Ovary (tissue), 9 donors: Measurements from ENCODE around the gene DYRK1A. TPM values are rescaled to one million over a fixed set of nuclear protein-coding genes. Genes with fewer than 3 reads are reported as not detected.

Experiments used
- DNase-seq, 5 donors: peaks; one replicate each; pipeline ENCODE4 v3.0.0-alpha.2; 2019 to 2020
- H3K27ac ChIP-seq, 2 donors: fragments of 200-600 bp; one replicate each; pipeline versions ENCODE4 v1.5.1 to v1.8.0; 2019 to 2022
- H3K27me3 ChIP-seq: fragments of 200-600 bp; one replicate; pipeline ENCODE4 v1.8.0; 2022
- H3K36me3 ChIP-seq: fragments of 200-600 bp; sonication (generic); one replicate; pipeline ENCODE4 v1.5.1; 2019
- H3K4me1 ChIP-seq: one replicate; pipeline ENCODE4 v1.8.1; 2013; ENCODE audit warnings: mild to moderate bottlenecking, moderate library complexity; ENCODE audit not compliant: insufficient read depth
- H3K4me3 ChIP-seq: fragments of 200-600 bp; sonication (generic); one replicate; pipeline ENCODE4 v1.5.1; 2017
- H3K9me3 ChIP-seq, 2 donors: fragments of 200-600 bp in 1 of 2; sonication (generic) in 1 of 2; one replicate each; pipeline versions ENCODE4 v1.5.1 to v1.8.1; 2013 to 2019; ENCODE audit warnings: mild to moderate bottlenecking in 1 of 2, moderate library complexity in 1 of 2
- EP300 ChIP-seq: sonication (generic); formaldehyde crosslinking; IDR thresholded peaks from one replicate; pipeline ENCODE4 v1.6.1; 2017; ENCODE audit warnings: antibody characterized with exemption
- POLR2A ChIP-seq: fragments of 450-650 bp; IDR thresholded peaks from one replicate; pipeline ENCODE4 v1.6.1; 2017; ENCODE audit warnings: antibody characterized with exemption, mild to moderate bottlenecking, moderate library complexity
- WGBS, 3 donors: extraction: QIAGEN DNeasy Blood & Tissue Kit in 1 of 3; methylation state at CpG; one replicate each; pipeline versions ENCODE4 v1.1.5 to v1.1.7; 2013 to 2017; 5-methylcytosine and 5-hydroxymethylcytosine counted together
- intact Hi-C, 4 donors: fragments of 100-400 bp; cut with DNase I; formaldehyde crosslinking; loops; one replicate each; pipeline versions ENCODE4 v1.11.0 to v1.15.1; 2022 to 2023
- polyA plus RNA-seq, 2 donors: library from polyadenylated mRNA; stranded (reverse); fragments of 200-250 nt in 1 of 2; fragments of 350-450 nt in 1 of 2; fragmentation: Illumina TruSeq in 1 of 2; extraction: RNeasy Lipid Tissue Mini Kit (QIAGEN cat#74804) in 1 of 2; gene quantifications; one replicate each; pipeline ENCODE4 v1.2.3, GENCODE V29; 2013 to 2014
- total RNA-seq, 7 donors: library from RNA; depleted of rRNA in 2 of 7; stranded (reverse); fragments of >200 nt in 2 of 7; fragmentation: NEBNext Ultra II Directional in 3 of 7; extraction: Animal tissue kit (Norgen Biotek cat#: 25700) in 3 of 7; gene quantifications; one replicate each; pipeline versions ENCODE4 v1.1.0 to v1.2.4, GENCODE V29; 2016 to 2023
- TF ChIP-seq, protein P1 (sequence below), 3 donors: fragments of 450-650 bp in 2 of 3; fragments of 200-600 bp in 1 of 3; IDR thresholded peaks; one replicate each; pipeline versions ENCODE4 v1.5.1 to v1.8.0; 2016 to 2022; ENCODE audit warnings: antibody characterized with exemption in 3 of 3, mild to moderate bottlenecking in 1 of 3
- donor health status: DM: no; HTN: no; CAD: no; lungs with moderate emphysema.
- donor health status: DM: no; HTN: no; CAD: no.
- donor health status: Bipolar disorder and iron deficiency.
- donor health status: DM: yes; HTN: yes; CAD: no.
- donor health status: DM: no; HTN: no; CAD: no.
- donor health status: DM: yes; HTN: yes; CAD: no.

Gene DYRK1A
- total and polyA plus RNA-seq, 9 donors = 30.9 to 89.0 (median 73.9) TPM

DNA sequence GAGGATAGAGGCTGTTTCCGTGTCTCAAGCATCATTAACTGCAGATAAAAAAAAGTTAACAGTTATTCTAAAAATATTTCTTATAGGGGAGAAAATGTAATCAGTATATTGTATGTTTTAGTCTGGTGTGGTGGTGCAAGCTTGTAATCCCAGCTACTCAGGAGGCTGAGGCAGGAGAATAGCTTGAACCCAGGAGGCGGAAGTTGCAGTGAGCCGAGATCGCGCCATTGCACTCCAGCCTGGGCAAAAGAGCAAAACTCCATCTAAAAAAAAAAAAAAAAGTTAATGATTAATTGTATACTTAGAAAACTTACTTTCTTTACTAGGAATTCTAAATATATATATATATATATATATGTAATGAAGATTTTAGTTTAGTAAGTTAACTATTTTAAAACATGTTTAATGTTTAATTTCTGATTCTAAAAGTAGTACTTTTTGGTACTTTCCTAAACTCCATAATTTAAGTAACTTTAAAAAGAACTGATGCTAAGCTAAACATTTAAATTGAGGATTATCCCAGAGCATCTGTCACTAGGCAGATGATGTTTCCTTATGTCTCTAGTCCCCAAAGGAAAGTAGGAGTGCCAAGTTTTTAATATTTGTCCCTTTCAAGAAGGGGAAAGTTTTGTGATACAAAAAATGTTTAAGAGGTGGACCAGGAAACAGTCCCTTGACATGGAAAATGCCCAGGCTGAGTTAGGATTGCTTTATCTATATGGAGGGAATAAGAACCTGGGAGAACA is 66.3 kb downstream of the DYRK1A start:
- Histone ChIP-seq H3K4me3 (no peak overlapping the region), H3K4me1 (peaks cover 13% of the 10 kb centered on the region), H3K36me3 (no peaks in the 10 kb centered on the region), H3K9me3 (no peaks in the 10 kb centered on the region), H3K27ac (no peak overlapping the region), H3K27me3 (no peaks in the 10 kb centered on the region)
- DNase-seq = no peak
- intact Hi-C loops = no loop called here
- TF ChIP-seq, protein P1, sequence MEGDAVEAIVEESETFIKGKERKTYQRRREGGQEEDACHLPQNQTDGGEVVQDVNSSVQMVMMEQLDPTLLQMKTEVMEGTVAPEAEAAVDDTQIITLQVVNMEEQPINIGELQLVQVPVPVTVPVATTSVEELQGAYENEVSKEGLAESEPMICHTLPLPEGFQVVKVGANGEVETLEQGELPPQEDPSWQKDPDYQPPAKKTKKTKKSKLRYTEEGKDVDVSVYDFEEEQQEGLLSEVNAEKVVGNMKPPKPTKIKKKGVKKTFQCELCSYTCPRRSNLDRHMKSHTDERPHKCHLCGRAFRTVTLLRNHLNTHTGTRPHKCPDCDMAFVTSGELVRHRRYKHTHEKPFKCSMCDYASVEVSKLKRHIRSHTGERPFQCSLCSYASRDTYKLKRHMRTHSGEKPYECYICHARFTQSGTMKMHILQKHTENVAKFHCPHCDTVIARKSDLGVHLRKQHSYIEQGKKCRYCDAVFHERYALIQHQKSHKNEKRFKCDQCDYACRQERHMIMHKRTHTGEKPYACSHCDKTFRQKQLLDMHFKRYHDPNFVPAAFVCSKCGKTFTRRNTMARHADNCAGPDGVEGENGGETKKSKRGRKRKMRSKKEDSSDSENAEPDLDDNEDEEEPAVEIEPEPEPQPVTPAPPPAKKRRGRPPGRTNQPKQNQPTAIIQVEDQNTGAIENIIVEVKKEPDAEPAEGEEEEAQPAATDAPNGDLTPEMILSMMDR (IDR thresholded peaks at IDR 0.05) = no peak
- no peak for TF ChIP-seq POLR2A
- TF ChIP-seq EP300 = no peak
- WGBS, 3 donors = 91 to 96% (median 95%) methylated on average over 5 of the region's 5 CpGs

GRCh38 chr21:37433456-37433840 is 66.9 kb downstream of the DYRK1A start:
- TF ChIP-seq EP300 (no peak), POLR2A (no peak)
- TF ChIP-seq, protein P1 (IDR thresholded peaks at IDR 0.05) = no peak
- Histone ChIP-seq H3K4me3 (no peak overlapping the region), H3K9me3 (no peaks in the 10 kb centered on the region), H3K4me1 (peaks cover 13% of the 10 kb centered on the region), H3K27ac (no peak overlapping the region), H3K36me3 (no peaks in the 10 kb centered on the region), H3K27me3 (no peaks in the 10 kb centered on the region)
- WGBS, 3 donors = 90 to 94% (median 91%) methylated on average over 5 of the region's 5 CpGs
- intact Hi-C loops = no loop called here
- no peak for DNase-seq

GRCh38 chr21:37435120-37435519 is 68.5 kb downstream of the DYRK1A start:
- H3K4me3 ChIP-seq = no peak overlapping the region
- H3K9me3 ChIP-seq = no peaks in the 10 kb centered on the region
- intact Hi-C loops = no loop called here
- H3K27me3 ChIP-seq = no peaks in the 10 kb centered on the region
- no peak for TF ChIP-seq EP300
- TF ChIP-seq POLR2A = no peak
- TF ChIP-seq, protein P1 (IDR thresholded peaks at IDR 0.05) = no peak
- H3K4me1 ChIP-seq = peaks cover 10% of the 10 kb centered on the region
- no peaks in the 10 kb centered on the region for H3K36me3 ChIP-seq
- 4 to 9% (median 5%) methylated on average over 6 of the region's 6 CpGs for WGBS, 3 donors
- no peak overlapping the region for H3K27ac ChIP-seq
- peak in 2 of 5 donors; percentile 31 to 39 for DNase-seq

- WGBS, 3 donors = 20 to 38% (median 33%) methylated on average over 3 of the region's 3 CpGs
- Histone ChIP-seq H3K9me3 (no peaks in the 10 kb centered on the region), H3K27me3 (no peaks in the 10 kb centered on the region), H3K27ac (no peak overlapping the region), H3K36me3 (no peaks in the 10 kb centered on the region), H3K4me3 (no peak overlapping the region), H3K4me1 (peaks cover 8% of the 10 kb centered on the region)
- TF ChIP-seq, protein P1 (IDR thresholded peaks at IDR 0.05) = no peak
- TF ChIP-seq EP300 (no peak), POLR2A (no peak)
- intact Hi-C loops = no loop called here
- DNase-seq = no peak
Measured at GRCh38 chr21:37435711-37436110, 69.1 kb downstream of the DYRK1A start.
